Heart right ventricle (tissue), 16 donors: ENCODE data around the gene AP1AR. TPM values are rescaled to one million over a fixed set of nuclear protein-coding genes. Genes with fewer than 3 reads are reported as not detected.

Experiments used
- ATAC-seq, 8 donors: fragments of 200-7000 bp; cut with Tn5 transposase; one replicate each; pipeline ENCODE4 v1.9.1; 2020; ENCODE audit warnings: mild to moderate bottlenecking in 8 of 8, moderate library complexity in 8 of 8, moderate number of reproducible peaks in 1 of 8
- DNase-seq, 2 donors: peaks; one replicate each; pipeline ENCODE4 v3.0.0-alpha.2; 2020
- H3K27ac ChIP-seq, 10 donors: fragments of 200-600 bp; sonication (generic) in 2 of 10; one replicate each; pipeline versions ENCODE4 v1.5.0 to v1.8.0; 2020 to 2022; ENCODE audit warnings: mild to moderate bottlenecking in 3 of 10
- H3K27me3 ChIP-seq, 7 donors: fragments of 200-600 bp; one replicate each; pipeline ENCODE4 v1.8.0; 2021 to 2022; ENCODE audit warnings: mild to moderate bottlenecking in 2 of 7
- H3K36me3 ChIP-seq, 9 donors: fragments of 200-600 bp; sonication (generic) in 1 of 9; one replicate each; pipeline versions ENCODE4 v1.5.0 to v1.8.0; 2020 to 2022; ENCODE audit warnings: mild to moderate bottlenecking in 2 of 9
- H3K4me1 ChIP-seq, 9 donors: fragments of 200-600 bp; sonication (generic) in 1 of 9; one replicate each; pipeline versions ENCODE4 v1.5.0 to v1.8.0; 2020 to 2022; ENCODE audit warnings: mild to moderate bottlenecking in 4 of 9
- H3K4me3 ChIP-seq, 10 donors: fragments of 200-600 bp; sonication (generic) in 2 of 10; one replicate each; pipeline versions ENCODE4 v1.5.0 to v1.8.0; 2020 to 2022; ENCODE audit warnings: mild to moderate bottlenecking in 7 of 10, moderate library complexity in 2 of 10
- H3K9me3 ChIP-seq, 11 donors: fragments of 200-600 bp in 10 of 11; sonication (generic) in 2 of 11; one replicate each; pipeline versions ENCODE4 v1.5.0 to v1.8.0; 2013 to 2022; ENCODE audit warnings: mild to moderate bottlenecking in 2 of 11, control low read depth in 1 of 11, moderate library complexity in 1 of 11
- CTCF ChIP-seq, 9 donors: fragments of 200-600 bp; sonication (generic) in 2 of 9; IDR thresholded peaks; one replicate each; pipeline versions ENCODE4 v1.5.0 to v1.8.0; 2021 to 2022; ENCODE audit warnings: antibody characterized with exemption in 9 of 9, mild to moderate bottlenecking in 5 of 9, moderate library complexity in 1 of 9
- WGBS, 2 donors: extraction: QIAGEN DNeasy Blood & Tissue Kit; methylation state at CpG; one replicate each; pipeline ENCODE4 v1.1.7; 2013; ENCODE audit warnings: inconsistent platforms in 1 of 2; 5-methylcytosine and 5-hydroxymethylcytosine counted together
- intact Hi-C, 10 donors: fragments of 100-400 bp; cut with DNase I; formaldehyde crosslinking; loops; one replicate each; pipeline versions ENCODE4 v1.11.1 to v1.14.2; 2022
- polyA plus RNA-seq, 2 donors: library from polyadenylated mRNA; stranded (reverse); fragments of 200-250 nt; gene quantifications; one replicate each; pipeline ENCODE4 v1.2.3, GENCODE V29; 2013
- total RNA-seq, 10 donors: library from RNA; stranded (reverse); fragmentation: NEBNext Ultra II Directional in 3 of 10; extraction: Animal tissue kit (Norgen Biotek cat#: 25700) in 3 of 10; gene quantifications; one replicate each; pipeline versions ENCODE4 v1.2.1 to v1.2.4, GENCODE V29; 2021 to 2023
- donor health status: Arrhythmogenic right ventricular cardiomyopathy.
- donor health status: ischemic (EF 13 %, LVEDD 7.1; RV severe dilation, severe dysfunction).
- donor health status: healthy with polysubstance abuse.
- donor health status: DM: no; HTN: yes; CAD: no.
- donor health status: DM: no; HTN: no; CAD: no.
- donor health status: ischemic (EF 25% LVEDD 6.9; RV normal size, moderate dysfunction).
- donor health status: ischemic (EF 25% LVEDD 5.7; RV mildly dilated, moderate dysfunction).
- donor health status: healthy.
- donor health status: DM: yes; HTN: yes; CAD: no.
- donor health status: Ischemic cardiomyopathy.
- donor health status: ischemic (EF 35%, LVEDD 5.7; RV mildly dilated, moderate dysfunction).
- donor health status: nonischemic (EF 11% LVEDD 7.7; RV severe dilation, severe dysfunction).
- donor health status: DM: yes; HTN: yes; CAD: no.
- donor health status: PGD.
- donor health status: ischemic (EF 29% LVEDD 5.4; RV normal size, mild dysfunction).
- donor health status: nonischemic (EF 23%, LVEDD 6.1; RV moderate dilation, normal function).

Gene AP1AR
- total and polyA plus RNA-seq, 12 donors, result 5.5 to 13.4 (median 10.6) TPM

DNA sequence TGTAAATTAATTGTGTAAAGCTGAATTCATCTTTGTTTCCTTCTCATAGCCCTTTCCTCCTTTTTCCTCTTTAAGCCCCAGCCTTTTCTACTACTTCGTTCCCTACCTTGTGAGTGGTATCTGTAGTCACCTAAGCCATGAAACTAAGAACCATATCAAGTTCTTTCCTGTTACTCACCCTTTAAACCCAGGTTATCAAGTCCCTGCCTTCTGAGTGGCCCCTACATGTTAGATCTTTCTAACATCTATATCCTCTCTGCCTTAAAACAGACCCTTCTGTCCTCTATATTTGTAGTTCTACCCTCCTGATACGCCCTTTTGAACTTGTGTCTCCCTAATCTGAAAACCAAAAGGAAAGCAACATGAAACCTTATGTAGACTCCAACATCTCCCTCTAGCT, 7.2 kb downstream of the AP1AR start:
- Histone ChIP-seq H3K36me3 (no peaks in the 10 kb centered on the region), H3K27ac (no peak overlapping the region), H3K27me3 (no peaks in the 10 kb centered on the region), H3K4me3 (no peak overlapping the region), H3K4me1 (peaks cover 0 to 11% (median 0%) of the 10 kb centered on the region in 9 donors), H3K9me3 (no peaks in the 10 kb centered on the region)
- ATAC-seq (no peak), DNase-seq (no peak)
- WGBS, 2 donors, result 95 to 98% methylated on average over 2 of the region's 2 CpGs
- intact Hi-C loops, result loop anchor here in 2 of 10 donors (5.0 kb wide), 1 partner anchor 142 kb away; no protein-coding TSS in a partner anchor
- no peak for TF ChIP-seq CTCF (IDR thresholded peaks at IDR 0.05)

DNA sequence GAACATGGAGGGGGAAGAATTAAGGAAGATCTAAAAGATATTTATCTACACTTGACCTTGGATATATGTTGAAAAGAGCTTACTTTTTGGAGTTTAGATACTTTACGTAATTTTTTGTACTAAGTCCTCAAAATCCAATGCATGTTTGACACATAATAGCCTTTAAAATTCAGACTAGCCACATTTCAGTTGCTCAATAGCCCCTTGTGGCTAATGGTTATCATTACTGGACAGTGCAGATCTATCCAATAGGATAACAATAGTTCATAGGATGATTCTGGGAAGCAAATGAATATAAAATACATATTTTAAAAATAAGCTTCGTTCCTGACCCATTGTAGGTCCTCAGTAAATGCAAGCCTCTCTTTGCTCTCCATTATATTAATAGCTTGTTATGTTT, 13.8 kb downstream of the AP1AR start:
- intact Hi-C loops, result no loop called here
- Histone ChIP-seq H3K36me3 (no peaks in the 10 kb centered on the region), H3K9me3 (no peaks in the 10 kb centered on the region), H3K4me3 (no peak overlapping the region), H3K4me1 (no peaks in the 10 kb centered on the region), H3K27ac (no peak overlapping the region), H3K27me3 (no peaks in the 10 kb centered on the region)
- 95 to 98% methylated on average over 2 of the region's 2 CpGs for WGBS, 2 donors
- no peak for DNase-seq
- no peak for ATAC-seq
- TF ChIP-seq CTCF (IDR thresholded peaks at IDR 0.05), result no peak

DNA sequence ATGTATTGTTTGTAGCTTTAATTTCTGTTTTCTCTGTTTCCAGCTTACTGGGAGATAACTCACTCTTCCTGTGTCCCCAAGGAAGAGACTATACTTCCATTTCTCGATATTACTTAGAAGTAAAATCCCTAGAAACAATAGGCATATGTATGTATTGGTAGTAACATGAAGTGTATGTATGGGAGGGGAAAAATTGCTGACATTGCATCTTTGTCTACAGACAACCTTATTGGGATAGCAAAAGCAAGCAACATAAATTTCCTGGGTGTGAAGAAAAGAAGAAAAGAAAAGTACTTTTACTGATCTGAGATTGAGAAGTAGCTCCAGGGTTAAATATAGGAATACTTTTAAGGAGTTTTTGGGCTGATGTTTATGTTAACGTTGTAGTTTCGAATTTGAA, 15.4 kb downstream of the AP1AR start:
- Histone ChIP-seq H3K36me3 (no peaks in the 10 kb centered on the region), H3K27ac (no peak overlapping the region), H3K4me1 (peaks cover 0 to 12% (median 4%) of the 10 kb centered on the region in 9 donors), H3K9me3 (no peaks in the 10 kb centered on the region), H3K27me3 (no peaks in the 10 kb centered on the region), H3K4me3 (no peak overlapping the region)
- no peak for DNase-seq
- no peak for TF ChIP-seq CTCF (IDR thresholded peaks at IDR 0.05)
- ATAC-seq, result no peak
- intact Hi-C loops, result no loop called here
- 78 to 81% methylated on average over 3 of the region's 3 CpGs for WGBS, 2 donors

- intact Hi-C loops, result no loop called here
- ATAC-seq (peak in 4 of 8 donors; percentile 37 to 79 (median 62)), DNase-seq (no peak)
- no peaks in the 10 kb centered on the region for H3K27me3 ChIP-seq
- no peak for TF ChIP-seq CTCF (IDR thresholded peaks at IDR 0.05)
- WGBS, 2 donors, result 78 to 81% methylated on average over 3 of the region's 3 CpGs
- H3K4me1 ChIP-seq, result peaks cover 0 to 12% (median 4%) of the 10 kb centered on the region in 9 donors
- no peaks in the 10 kb centered on the region for H3K9me3 ChIP-seq
- peaks cover 0 to 12% (median 0%) of the 10 kb centered on the region in 9 donors for H3K36me3 ChIP-seq
- no peak overlapping the region for H3K27ac ChIP-seq
- H3K4me3 ChIP-seq, result no peak overlapping the region
These were observed 19.5 kb downstream of the AP1AR start for GRCh38 chr4:112251019-112251643.
